ENCODE measurements around the gene SURF1.
"Not testable (repeated sequence)": the region's sequence is repeated elsewhere in the genome, so short reads cannot be mapped to it uniquely, and the experiment has no call there.

The SURF1 gene

GRCh38 chr9:133356391-133357091 lies at the start of gene SURF1, which contains the start of gene SURF2:
Gene SURF1 (minus strand): TSS chr9:133356487. CDS start chr9:133356453, 34 bp downstream.
Gene SURF2 (plus strand): TSS chr9:133356550. CDS start chr9:133356593, 43 bp downstream.
- peak; percentile 69 to 89 for DNase-seq (ENCODE audit: low read depth in 2 of 2)

GRCh38 chr9:133405508-133406438 lies 49.5 kb upstream of the SURF1 start:
- DNase-seq (ENCODE audit: low read depth in 2 of 2), result no peak

- DNase-seq (ENCODE audit: low read depth in 2 of 2), result no peak
Observed at GRCh38 chr9:133404454-133405002, 48.2 kb upstream of the SURF1 start.

GRCh38 chr9:133403766-133404453 lies 47.6 kb upstream of the SURF1 start:
- peak; percentile 18 to 46 for DNase-seq (ENCODE audit: low read depth in 2 of 2)

GRCh38 chr9:133402689-133403088 lies 46.4 kb upstream of the SURF1 start:
- no peak for DNase-seq (ENCODE audit: low read depth in 2 of 2)

- DNase-seq (ENCODE audit: low read depth in 2 of 2), result no peak
Observed at GRCh38 chr9:133401588-133401987, 45.3 kb upstream of the SURF1 start.

DNA sequence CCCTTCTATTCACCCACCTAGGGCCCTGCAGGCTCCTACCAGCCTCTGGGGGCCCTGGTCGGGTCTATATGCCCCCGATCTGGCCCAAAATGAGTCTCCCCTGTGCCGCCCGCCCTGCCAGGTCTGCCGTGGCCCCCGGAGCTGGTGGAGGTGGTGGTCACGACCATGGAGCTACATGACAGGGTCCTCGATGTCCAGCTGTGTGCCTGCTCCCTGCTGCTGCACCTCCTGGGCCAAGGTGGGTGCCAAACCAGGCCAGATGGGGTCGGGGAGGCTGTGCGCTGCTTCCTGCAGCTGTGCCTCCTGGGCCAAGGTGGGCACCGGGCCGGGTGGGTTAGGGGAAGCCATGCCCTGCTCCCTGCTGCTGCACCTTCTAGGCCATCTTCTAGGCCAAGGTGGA lies 44.0 kb upstream of the SURF1 start:
- no peak for DNase-seq (ENCODE audit: low read depth in 2 of 2)

DNA sequence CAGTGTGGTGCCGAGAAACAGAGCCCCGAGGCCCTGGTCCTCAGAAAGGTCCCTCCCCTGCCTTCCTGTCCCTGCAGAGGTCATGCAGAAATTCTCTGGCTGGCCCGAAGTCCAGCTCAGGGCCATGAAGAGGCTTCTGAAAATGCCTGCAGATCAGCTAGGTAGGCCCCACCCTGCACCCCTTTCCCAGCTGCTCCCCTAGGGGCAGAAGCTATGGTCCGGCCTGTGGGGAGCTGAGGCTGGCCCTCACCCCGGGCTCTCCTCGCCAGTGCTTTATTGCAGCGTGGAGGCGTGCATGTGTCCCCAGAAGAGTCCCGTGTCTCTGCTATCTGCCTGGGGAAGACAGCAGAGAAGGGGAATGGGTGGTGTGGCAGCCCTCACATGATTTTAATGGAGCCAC lies 41.6 kb upstream of the SURF1 start:
- no peak for DNase-seq (ENCODE audit: low read depth in 2 of 2)

GRCh38 chr9:133397370-133397769 lies 41.1 kb upstream of the SURF1 start:
- DNase-seq (ENCODE audit: low read depth in 2 of 2), result no peak

GRCh38 chr9:133396952-133397351 lies 40.7 kb upstream of the SURF1 start:
- no peak for DNase-seq (ENCODE audit: low read depth in 2 of 2)

- DNase-seq (ENCODE audit: low read depth in 2 of 2), result no peak
Observed at GRCh38 chr9:133394687-133395271, 38.5 kb upstream of the SURF1 start.

GRCh38 chr9:133393399-133393798 lies 37.1 kb upstream of the SURF1 start:
- no peak for DNase-seq (ENCODE audit: low read depth in 2 of 2)

- not testable (repeated sequence) for DNase-seq (ENCODE audit: low read depth in 2 of 2)
Observed at GRCh38 chr9:133392308-133392707, 36.0 kb upstream of the SURF1 start.

- DNase-seq (ENCODE audit: low read depth in 2 of 2), result not testable (repeated sequence)
Observed at GRCh38 chr9:133391449-133391848, 35.2 kb upstream of the SURF1 start.

GRCh38 chr9:133390713-133391112 lies 34.4 kb upstream of the SURF1 start:
- DNase-seq (ENCODE audit: low read depth in 2 of 2), result no peak

DNA sequence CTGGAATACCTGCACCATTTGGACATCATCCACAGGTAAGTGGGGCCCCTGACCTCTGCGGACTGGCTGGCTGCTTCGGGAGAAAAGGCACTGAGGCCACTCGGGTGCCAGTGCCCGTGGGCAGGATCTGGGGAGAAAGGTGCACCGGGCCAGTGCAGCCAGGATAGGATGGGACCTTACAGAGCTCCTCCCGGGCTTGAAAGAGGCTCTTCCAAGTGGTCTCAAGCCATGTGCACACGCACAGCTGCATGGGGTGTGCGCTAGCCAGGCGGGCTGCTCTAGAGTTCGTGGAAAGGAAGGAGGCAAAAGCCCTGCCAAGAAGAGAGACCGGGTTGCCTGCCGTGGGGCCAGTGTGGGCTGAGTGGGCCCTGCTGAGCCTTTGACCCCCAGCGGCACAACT lies 33.3 kb upstream of the SURF1 start:
- DNase-seq (ENCODE audit: low read depth in 2 of 2), result no peak

DNA sequence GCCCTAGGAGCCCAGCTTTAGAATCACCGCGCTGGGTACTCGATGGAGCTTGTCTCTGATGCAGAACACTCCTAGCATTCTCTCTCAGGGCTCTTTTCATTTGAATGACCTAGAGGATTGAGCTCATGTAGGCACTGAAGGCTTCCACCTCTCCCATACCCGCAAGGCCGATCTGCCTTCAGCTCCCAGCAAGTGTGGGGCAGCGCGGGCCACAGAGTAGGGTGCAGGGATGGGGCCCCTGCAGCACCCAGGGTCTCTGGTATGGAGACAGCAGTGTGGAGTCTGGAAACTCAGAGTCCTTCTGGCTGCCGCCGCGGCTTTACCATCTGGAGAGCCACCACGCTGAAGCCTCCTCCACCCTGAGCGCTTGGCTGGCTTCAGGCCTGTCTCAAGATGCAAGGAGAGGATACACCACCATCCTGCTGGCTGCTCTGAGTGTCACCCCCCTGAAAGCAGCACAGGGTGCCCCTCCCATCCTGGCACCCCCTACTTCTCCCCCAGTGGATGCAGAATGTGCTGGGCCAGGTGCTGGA lies 32.8 kb upstream of the SURF1 start:
- DNase-seq (ENCODE audit: low read depth in 2 of 2), result no peak

DNA sequence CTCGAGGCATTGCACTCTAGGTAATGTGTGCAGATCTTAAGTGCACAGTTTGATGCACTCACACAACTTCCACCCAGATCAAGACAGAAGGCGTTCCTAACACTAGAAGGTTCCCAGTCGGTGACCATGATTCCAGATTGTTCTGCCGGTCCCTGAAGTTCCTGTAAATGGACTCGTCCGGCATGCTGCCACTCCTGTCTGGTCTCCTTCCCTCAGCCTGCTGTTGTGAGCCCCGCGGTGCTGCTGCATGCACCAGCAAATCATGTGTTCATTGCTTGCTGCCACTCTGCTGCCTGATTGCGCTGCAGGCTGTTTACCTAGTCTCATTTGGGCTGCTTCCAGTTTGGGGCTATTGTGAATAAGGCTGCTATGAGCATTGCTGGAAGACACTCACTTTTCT lies 31.4 kb upstream of the SURF1 start:
- no peak for DNase-seq (ENCODE audit: low read depth in 2 of 2)

- no peak for DNase-seq (ENCODE audit: low read depth in 2 of 2)
Observed at GRCh38 chr9:133386338-133386737, 30.1 kb upstream of the SURF1 start.

- no peak for DNase-seq (ENCODE audit: low read depth in 2 of 2)
Observed at GRCh38 chr9:133385452-133385851, 29.2 kb upstream of the SURF1 start.

DNA sequence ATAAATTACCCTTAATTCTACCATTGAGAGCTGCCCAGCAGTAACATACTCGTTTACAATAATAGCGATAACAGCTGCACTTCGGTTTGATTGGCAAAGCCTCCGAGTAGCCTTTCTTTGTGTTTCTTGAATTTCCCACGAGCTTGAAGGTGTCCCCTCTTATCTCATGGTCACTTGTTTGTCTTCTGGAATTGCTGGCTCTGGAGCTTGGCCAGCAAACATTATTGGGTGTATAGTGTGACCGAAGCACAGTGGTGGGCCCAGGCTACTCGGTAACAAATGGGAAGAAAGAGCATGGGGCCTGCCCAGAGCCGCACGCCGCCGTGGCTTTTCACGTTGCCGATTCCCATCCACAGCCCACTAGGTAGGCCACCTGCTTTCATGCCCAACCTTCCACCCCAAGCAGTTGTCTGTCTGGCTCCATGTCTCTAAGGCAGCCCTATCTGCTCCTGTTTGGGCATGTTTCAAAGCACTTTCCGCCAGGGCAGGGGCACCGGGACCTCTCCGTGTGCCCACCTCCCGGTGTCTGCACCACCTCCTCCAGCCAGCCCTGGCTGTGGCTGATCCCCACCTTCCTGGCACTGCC lies 28.5 kb upstream of the SURF1 start:
- DNase-seq (ENCODE audit: low read depth in 2 of 2), result no peak
